Sciatic nerve (tissue), 2 donors: Measurements from ENCODE around the gene HEATR1. TPM values are rescaled to one million over a fixed set of nuclear protein-coding genes. Genes with fewer than 3 reads are reported as not detected.
"Not testable (repeated sequence)": the region's sequence is repeated elsewhere in the genome, so short reads cannot be mapped to it uniquely, and the experiment has no call there.

Source experiments
- ATAC-seq: fragments of 200-7000 bp; cut with Tn5 transposase; one replicate; pipeline ENCODE4 v1.9.1; 2020; ENCODE audit warnings: mild to moderate bottlenecking, moderate library complexity
- DNase-seq: peaks from one replicate; pipeline ENCODE4 v3.0.0-alpha.2; 2020; ENCODE audit warnings: low spot score
- intact Hi-C: fragments of 100-400 bp; cut with DNase I; formaldehyde crosslinking; loops from one replicate; pipeline ENCODE4 v1.14.2; 2022
- total RNA-seq: library from RNA; stranded (reverse); fragmentation: NEBNext Ultra II Directional; extraction: Animal tissue kit (Norgen Biotek cat#: 25700); gene quantifications from one replicate; pipeline ENCODE4 v1.2.1, GENCODE V29; 2021
- donor health status: DM: no; HTN: no; CAD: no.
- donor health status: DM: no; HTN: no; CAD: no.

Gene HEATR1
- total RNA-seq, 1 donor from 2014 or later = 33.7 TPM

- DNase-seq (no peak), ATAC-seq (no peak)
- intact Hi-C loops = no loop called here
Observed at GRCh38 chr1:236604905-236605806, 840 bp upstream of the HEATR1 start.

GRCh38 chr1:236602171-236602570 lies 2.1 kb downstream of the HEATR1 start:
- intact Hi-C loops = no loop called here
- ATAC-seq (no peak), DNase-seq (no peak)

GRCh38 chr1:236590553-236591150 lies 13.7 kb downstream of the HEATR1 start:
- ATAC-seq = no peak
- no peak for DNase-seq
- intact Hi-C loops = no loop called here

GRCh38 chr1:236589531-236589930 lies 14.8 kb downstream of the HEATR1 start:
- intact Hi-C loops = no loop called here
- DNase-seq (no peak), ATAC-seq (no peak)

- DNase-seq (no peak), ATAC-seq (no peak)
- intact Hi-C loops = no loop called here
Observed at GRCh38 chr1:236581528-236581927, 22.8 kb downstream of the HEATR1 start.

GRCh38 chr1:236580404-236580803 lies 23.9 kb downstream of the HEATR1 start:
- intact Hi-C loops, DNase-seq, ATAC-seq: not testable (repeated sequence)

GRCh38 chr1:236578661-236579060 lies 25.7 kb downstream of the HEATR1 start:
- intact Hi-C loops = no loop called here
- DNase-seq = no peak
- ATAC-seq = no peak

GRCh38 chr1:236577041-236577440 lies 27.3 kb downstream of the HEATR1 start:
- intact Hi-C loops, DNase-seq, ATAC-seq: not testable (repeated sequence)

- intact Hi-C loops = no loop called here
- DNase-seq (no peak), ATAC-seq (no peak)
Observed at GRCh38 chr1:236576004-236576403, 28.3 kb downstream of the HEATR1 start.

GRCh38 chr1:236575523-236575922 lies 28.8 kb downstream of the HEATR1 start:
- DNase-seq (no peak), ATAC-seq (no peak)
- intact Hi-C loops = no loop called here

GRCh38 chr1:236568285-236568894 lies 35.9 kb downstream of the HEATR1 start:
- no peak for DNase-seq
- ATAC-seq = no peak
- intact Hi-C loops = no loop called here

GRCh38 chr1:236565530-236565929 lies 38.8 kb downstream of the HEATR1 start:
- ATAC-seq (no peak), DNase-seq (no peak)
- intact Hi-C loops = no loop called here

GRCh38 chr1:236561976-236562375 lies 42.3 kb downstream of the HEATR1 start:
- DNase-seq (no peak), ATAC-seq (no peak)
- intact Hi-C loops = no loop called here

- DNase-seq = no peak
- intact Hi-C loops = no loop called here
- no peak for ATAC-seq
Observed at GRCh38 chr1:236560213-236560771, 44.0 kb downstream of the HEATR1 start.

GRCh38 chr1:236558846-236559245 lies 45.5 kb downstream of the HEATR1 start:
- intact Hi-C loops = no loop called here
- ATAC-seq (no peak), DNase-seq (no peak)

GRCh38 chr1:236558081-236558480 lies 46.2 kb downstream of the HEATR1 start:
- DNase-seq (no peak), ATAC-seq (no peak)
- intact Hi-C loops = no loop called here

GRCh38 chr1:236556606-236557005 lies 47.7 kb downstream of the HEATR1 start:
- intact Hi-C loops = no loop called here
- DNase-seq (no peak), ATAC-seq (no peak)

GRCh38 chr1:236553370-236553769 lies 50.9 kb downstream of the HEATR1 start:
- DNase-seq (no peak), ATAC-seq (no peak)
- intact Hi-C loops = no loop called here

GRCh38 chr1:236552901-236553300 lies 51.4 kb downstream of the HEATR1 start:
- ATAC-seq = no peak
- intact Hi-C loops = no loop called here
- DNase-seq = no peak

GRCh38 chr1:236552096-236552495 lies 52.2 kb downstream of the HEATR1 start:
- intact Hi-C loops = no loop called here
- no peak for DNase-seq
- ATAC-seq = no peak
